Stimulated activated naive CD8-positive, alpha-beta T cell treated with anti-CD3 and anti-CD28 coated beads, Interleukin-15, Interleukin-2, amounts not matched to agents 100 U/mL and 50 U/mL, for 24 hours (primary cell): ENCODE data around the gene MRGPRG.

Experiments used
- ATAC-seq: fragments of 150-1000 bp; cut with Tn5 transposase; one replicate; pipeline ENCODE4 v1.10.0; 2021
- DNase-seq: peaks from one replicate; pipeline ENCODE4 v3.0.0; 2021

The MRGPRG gene

GRCh38 chr11:3195251-3196160 lies 23.1 kb downstream of the MRGPRG start:
- no peak for DNase-seq

DNA sequence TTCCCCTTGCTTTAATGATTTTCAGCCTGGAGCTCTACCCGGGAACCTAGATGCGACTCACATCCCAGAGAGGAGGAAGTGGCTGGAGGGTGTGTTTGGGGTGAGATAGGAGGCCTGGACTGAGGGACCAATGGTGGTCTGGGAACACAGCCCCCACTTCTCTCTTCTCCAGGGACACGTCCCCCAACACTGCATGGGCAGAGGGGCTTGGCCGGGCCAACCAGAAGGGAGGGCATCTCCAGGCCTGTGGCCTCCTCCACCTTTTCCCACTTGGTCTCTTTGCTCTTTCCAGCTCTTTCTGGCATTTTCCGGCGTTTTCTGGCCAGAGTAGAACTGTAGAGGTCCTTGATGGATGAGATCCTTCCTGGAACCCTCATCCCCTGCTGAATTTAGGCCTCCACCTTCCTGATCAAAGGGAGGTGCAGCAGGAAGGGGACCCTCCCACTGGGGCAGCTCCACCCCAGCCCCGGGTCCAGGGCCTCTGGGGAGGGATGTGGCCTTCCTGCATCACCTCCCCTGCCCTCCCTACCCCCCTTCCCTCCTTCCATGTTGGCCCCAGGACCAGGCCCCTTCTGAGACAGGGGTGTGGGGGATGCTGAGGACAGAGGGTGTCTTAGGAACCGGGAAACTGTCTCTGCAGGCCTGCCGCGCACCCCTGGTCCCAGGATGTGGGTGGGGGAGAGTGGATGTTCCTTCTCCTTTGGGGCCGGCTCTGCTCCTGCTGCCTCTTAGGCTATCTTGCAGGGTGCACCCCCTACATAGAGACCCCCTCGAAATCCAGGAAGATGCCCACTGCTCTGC lies 24.4 kb downstream of the MRGPRG start:
- DNase-seq, result no peak
- ATAC-seq, result no peak

More at GRCh38 chr11:3195251-3196160, 23.1 kb downstream of the MRGPRG start:
- ATAC-seq, result no peak

DNA sequence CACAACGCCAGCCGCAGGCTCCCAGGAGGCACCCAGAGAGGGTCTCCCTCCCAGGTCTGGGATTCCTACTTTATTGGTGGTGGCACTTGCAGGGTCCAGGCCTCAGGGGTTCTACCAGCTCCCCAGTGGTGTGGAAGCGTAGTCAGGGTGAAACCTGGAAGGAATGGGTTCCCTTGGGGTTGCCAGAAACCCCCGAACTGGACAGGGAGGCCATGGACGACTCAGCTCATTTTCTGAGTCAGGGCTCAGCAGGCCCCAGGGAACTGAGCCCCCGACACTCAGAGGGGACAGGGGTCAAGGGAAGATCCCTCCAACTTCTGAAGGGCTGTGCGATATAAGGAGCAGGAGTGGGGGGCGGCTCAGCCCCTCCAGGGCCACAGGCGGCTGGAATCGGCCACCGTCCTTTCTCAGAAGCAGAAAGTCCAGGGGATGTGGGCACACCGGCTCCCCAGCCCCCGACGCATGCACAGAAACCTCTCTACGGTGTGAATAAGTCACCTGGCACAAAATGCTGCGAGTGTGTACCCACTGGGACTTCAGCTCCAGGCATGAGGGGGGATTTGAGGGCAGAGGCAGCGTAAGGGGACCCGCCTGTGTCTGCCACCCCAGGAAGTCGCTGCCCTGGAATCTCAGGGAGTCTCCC lies 25.1 kb downstream of the MRGPRG start:
- no peak for DNase-seq
- no peak for ATAC-seq

DNA sequence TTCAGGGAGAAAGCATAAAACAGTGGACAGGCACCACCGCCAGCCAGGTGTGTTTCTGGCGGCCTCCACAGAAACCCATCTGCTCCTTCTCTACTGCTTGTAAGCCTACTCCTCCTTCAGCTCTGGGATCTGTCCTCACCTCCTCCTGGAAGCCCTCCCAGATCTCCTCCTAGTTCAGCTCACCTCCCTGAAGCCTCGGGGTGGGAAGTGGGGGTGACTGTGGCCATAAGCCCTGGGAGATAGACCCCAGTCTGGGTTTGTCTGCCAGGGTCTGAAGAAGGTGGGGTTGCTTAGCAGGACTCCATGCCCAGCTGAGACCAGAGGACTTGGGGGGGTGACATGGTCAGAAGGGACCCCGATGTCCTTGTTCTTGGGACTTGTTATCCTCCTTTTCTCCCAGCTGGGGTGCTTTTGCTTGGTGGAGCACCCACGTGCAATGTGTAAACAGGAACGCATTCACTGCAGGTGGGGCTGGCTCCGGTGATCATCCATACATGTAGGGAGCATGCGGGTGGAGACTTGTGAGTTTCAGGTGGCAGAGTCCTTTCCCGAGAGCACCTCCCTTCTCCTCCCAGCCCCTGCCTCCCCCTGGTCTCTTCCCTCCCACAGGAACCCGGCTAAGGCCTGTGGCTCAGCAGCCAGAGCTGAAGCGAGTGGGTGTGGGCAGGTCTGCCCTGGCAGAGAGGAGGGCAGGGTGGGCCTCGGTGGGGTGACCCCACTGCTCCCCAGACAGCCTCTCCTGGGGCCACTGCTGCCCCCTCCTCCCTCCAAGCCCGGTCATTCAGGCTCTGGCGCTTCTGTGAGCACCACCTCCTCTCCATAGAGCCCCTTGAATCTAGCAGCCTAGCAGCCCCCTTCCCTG lies 25.9 kb downstream of the MRGPRG start:
- DNase-seq (no peak), ATAC-seq (no peak)

GRCh38 chr11:3191586-3192324 lies 26.9 kb downstream of the MRGPRG start:
- DNase-seq, result no peak
- ATAC-seq, result no peak

- DNase-seq (no peak), ATAC-seq (no peak)
Observed at GRCh38 chr11:3190600-3190999, 28.0 kb downstream of the MRGPRG start.

GRCh38 chr11:3189886-3190583 lies 28.6 kb downstream of the MRGPRG start:
- DNase-seq (no peak), ATAC-seq (no peak)

GRCh38 chr11:3189196-3189843 lies 29.3 kb downstream of the MRGPRG start:
- ATAC-seq, result no peak

GRCh38 chr11:3188496-3189195 lies 30.0 kb downstream of the MRGPRG start:
- no peak for DNase-seq

More at GRCh38 chr11:3189196-3189843, 29.3 kb downstream of the MRGPRG start:
- no peak for DNase-seq

DNA sequence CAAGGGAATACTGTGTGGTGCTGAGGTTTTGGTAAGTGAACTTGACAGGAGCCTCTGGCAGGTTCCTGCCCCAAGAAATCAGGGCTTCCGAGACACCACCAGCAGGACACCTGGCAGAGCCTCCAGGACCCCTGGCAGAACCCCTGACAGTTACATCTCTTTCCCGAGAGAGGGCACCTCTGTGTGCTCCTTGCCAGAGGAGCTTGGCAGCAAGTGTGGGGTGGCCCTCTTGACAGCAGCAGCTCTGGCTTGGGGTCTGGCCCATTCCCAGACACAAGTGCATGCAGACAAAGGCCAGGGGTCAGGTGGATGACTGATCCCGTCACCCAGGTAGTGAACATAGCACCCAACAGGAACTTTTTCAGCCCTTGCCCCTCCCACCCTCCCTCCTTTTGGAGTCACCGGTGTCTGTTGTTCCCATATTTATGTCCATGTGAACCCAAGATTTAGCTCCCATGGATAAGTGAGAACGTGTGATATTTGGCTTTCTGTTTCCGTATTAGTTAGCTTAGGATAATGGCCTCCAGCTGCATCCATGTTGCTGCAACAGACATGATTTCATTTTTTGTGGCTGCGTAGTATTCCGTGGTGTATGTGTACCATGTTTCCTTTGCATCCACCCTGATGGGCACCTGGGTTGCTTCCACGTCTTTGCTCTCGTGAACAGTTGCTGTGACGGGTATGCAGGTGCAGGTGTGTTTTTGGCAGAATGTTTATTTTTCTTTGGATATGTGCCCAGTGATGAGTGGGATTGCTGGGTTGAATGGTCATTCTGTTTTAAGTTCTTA lies 32.3 kb downstream of the MRGPRG start:
- ATAC-seq, result no peak
- DNase-seq, result no peak

More at GRCh38 chr11:3188496-3189195, 30.0 kb downstream of the MRGPRG start:
- ATAC-seq, result no peak

DNA sequence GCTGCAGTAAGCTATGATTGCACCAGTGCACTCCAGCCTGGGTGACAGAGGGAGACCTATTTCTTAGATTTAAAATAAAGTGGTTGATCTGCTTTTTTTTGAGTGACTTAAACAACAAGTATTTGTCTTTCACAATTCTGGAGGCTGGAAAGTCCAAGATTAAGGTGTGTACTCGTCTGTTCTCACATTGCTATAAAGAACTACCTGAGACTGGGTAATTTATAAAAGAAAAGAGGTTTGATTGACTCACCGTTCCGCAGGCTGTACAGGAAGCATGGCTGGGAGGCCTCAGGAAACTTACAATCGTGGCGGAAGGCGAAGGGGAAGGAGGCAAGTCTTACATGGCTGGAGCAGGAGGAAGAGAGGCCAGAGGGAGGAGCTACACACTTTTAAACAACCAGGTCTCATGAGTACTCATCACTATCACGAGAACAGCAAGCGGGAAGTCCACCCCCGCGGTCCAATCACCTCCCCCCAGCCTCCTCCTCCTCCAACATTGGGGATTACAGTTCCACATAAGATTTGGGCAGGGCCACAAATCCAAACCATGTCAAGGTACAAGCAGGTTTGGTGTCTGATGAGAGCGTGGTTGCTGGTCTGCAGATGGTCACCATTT lies 33.8 kb downstream of the MRGPRG start:
- DNase-seq (no peak), ATAC-seq (no peak)

- ATAC-seq (no peak), DNase-seq (no peak)
Observed at GRCh38 chr11:3183523-3183922, 35.1 kb downstream of the MRGPRG start.

GRCh38 chr11:3182462-3182852 lies 36.2 kb downstream of the MRGPRG start:
- ATAC-seq (no peak), DNase-seq (no peak)

DNA sequence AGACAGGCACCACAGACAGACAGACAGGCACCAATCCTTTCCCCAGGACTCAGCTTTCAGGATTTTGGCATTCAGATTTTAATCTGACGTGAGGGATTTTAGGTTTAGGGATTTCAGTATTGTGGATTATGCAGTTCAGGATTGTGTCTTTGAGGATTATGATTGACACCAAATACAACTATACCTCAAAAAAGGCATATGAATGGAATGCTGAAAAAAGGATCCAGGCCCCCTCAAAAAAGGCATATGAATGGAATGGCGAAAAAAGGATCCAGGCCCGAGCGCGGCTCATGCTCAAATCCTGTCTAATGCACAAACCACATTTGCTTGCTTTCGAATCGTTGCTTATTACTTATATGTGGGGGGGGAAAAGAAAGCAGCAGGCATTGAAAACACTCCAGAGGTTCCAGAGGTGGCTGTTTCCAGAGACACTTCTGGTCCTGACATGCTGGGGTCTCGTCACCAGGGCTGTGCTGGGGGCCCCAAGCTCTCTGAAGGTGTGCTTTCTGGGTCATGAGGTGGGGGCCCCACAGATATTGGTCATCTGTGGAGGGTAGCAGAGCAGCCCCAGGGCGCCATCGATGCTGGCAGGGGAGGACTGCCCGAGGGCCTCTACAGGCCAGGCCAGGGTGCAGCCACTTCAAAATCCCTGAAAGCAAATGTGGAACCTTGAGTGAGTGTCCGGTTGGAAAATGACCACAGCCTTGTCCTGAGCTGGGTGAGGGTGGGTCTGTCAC lies 36.7 kb downstream of the MRGPRG start:
- no peak for ATAC-seq
- no peak for DNase-seq

DNA sequence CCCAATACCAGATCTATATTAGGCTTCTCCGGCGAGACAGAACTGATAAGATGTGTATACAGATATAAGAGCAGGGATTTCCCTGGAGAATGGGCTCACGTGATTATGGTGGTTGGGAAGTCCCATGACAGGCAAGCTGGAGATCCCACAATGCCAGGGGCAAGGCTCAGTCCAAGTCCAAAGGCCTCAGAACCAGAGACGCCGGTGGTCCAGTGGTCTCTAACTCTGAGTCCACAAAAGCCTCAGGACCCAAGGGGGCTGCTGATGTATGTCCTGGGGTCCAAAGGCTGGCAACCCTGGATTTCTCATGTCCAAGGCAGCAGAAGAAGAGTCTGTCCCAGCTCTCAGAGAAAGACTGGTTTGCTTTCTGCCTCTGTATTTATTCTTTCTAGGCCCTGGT lies 37.7 kb downstream of the MRGPRG start:
- ATAC-seq (no peak), DNase-seq (no peak)

GRCh38 chr11:3178349-3178748 lies 40.3 kb downstream of the MRGPRG start:
- DNase-seq, result no peak

GRCh38 chr11:3177931-3178330 lies 40.7 kb downstream of the MRGPRG start:
- DNase-seq (no peak), ATAC-seq (no peak)

More at GRCh38 chr11:3178349-3178748, 40.3 kb downstream of the MRGPRG start:
- no peak for ATAC-seq
